ENCODE data around the gene FADS2. TPM values are rescaled to one million over a fixed set of nuclear protein-coding genes. Genes with fewer than 3 reads are reported as not detected.

FADS2 gene
- 538 and 565 TPM in 2 replicates for polyA plus RNA-seq (2013)

DNA sequence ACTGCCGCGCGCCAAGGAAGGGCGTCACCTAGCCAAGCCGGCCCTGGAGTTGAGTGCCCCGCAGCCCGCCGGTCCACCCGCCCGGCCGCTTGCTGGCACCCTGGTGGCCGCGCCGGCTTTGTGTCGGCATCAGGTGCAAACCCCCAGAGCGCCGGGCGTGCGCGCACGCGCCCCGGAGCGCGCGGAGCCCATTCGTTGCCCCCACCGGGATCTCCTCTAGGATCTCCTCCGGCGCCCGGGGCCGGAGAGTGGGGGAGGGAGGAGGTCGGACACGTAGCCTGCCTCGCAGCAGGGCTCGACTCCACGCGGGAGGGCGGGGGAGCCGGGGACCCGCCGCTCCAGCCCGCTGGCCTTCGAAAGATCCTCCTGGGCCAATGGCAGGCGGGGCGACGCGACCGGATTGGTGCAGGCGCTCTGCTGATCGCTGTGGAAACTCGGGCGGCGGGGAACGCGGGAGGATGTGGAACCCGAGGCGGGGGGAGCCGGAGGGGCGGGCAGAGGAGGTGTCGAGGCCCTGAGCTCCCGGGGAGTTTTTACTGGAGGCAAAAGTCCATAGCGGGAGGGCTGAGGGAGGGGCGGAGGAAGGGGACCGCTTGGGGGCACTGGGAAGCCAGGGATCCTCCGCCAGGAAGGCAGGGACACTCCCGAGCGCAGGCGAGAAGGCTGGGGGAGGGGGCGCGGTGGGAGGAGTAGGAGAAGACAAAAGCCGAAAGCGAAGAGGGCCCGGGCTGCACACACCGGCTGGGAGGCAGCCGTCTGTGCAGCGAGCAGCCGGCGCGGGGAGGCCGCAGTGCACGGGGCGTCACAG, at the start of gene FADS2:
TSS of gene FADS2 (plus strand) at position 730 of the 808 bp plus-strand sequence. CDS start 91 bp downstream, outside the sequence.
- peaks cover 38% of the 10 kb centered on the region for H3K79me2 ChIP-seq (ENCODE audit: control insufficient read depth, insufficient read depth, low read length, poor library complexity)
- H3K4ac ChIP-seq (ENCODE audit: low read depth, low read length) = peak within 1 kb of the TSS; percentile 87
- peak within 1 kb of the TSS; percentile 83 for H3K14ac ChIP-seq (ENCODE audit: low read length)
- H2BK120ac ChIP-seq (ENCODE audit: insufficient read depth, low read length, poor library complexity) = peak within 1 kb of the TSS; percentile 84
- H4K12ac ChIP-seq (ENCODE audit: low read depth, low read length) = peak within 1 kb of the TSS; percentile 78
- peak within 1 kb of the TSS; percentile 0 for H2BK12ac ChIP-seq (ENCODE audit: low read length)
- H2AK5ac ChIP-seq (ENCODE audit: low read length) = peak within 1 kb of the TSS; percentile 27
- peak within 1 kb of the TSS; percentile 91 for H3K9ac ChIP-seq (ENCODE audit: low read length)
- peak within 1 kb of the TSS; percentile 68 for H2AFZ ChIP-seq (ENCODE audit: insufficient read depth, low read length, poor library complexity)
- no peaks in the 10 kb centered on the region for H3K9me3 ChIP-seq (ENCODE audit: insufficient read depth, low read depth, low read length)
- no peak within 1 kb of the TSS for H3K23ac ChIP-seq (ENCODE audit: low read length)
- H3K79me1 ChIP-seq (ENCODE audit: low read length) = peaks cover 26% of the 10 kb centered on the region
- H2BK5ac ChIP-seq (ENCODE audit: low read depth, low read length, poor library complexity) = peak within 1 kb of the TSS; percentile 90
- H4K91ac ChIP-seq (ENCODE audit: low read depth, low read length) = peak within 1 kb of the TSS; percentile 96
- peaks cover 13 to 16% of the 10 kb centered on the region in 2 experiments for H3K36me3 ChIP-seq (ENCODE audit: control insufficient read depth in 1 of 2, insufficient read depth in 2 of 2, low read length in 2 of 2)
- H3K4me2 ChIP-seq (ENCODE audit: low read length) = peak within 1 kb of the TSS; percentile 94
- peak within 1 kb of the TSS; percentile 92 for H3K4me3 ChIP-seq (ENCODE audit: low read depth, low read length)
- H3K27ac ChIP-seq (ENCODE audit: low read depth, low read length) = peak within 1 kb of the TSS; percentile 93
- no CpG with 5 or more reads among the region's 83 CpGs for WGBS (ENCODE audit: extremely low coverage, insufficient coverage, insufficient read length)
- peak; percentile 59 to 76 for DNase-seq
- H4K8ac ChIP-seq (ENCODE audit: low read depth, low read length) = peak within 1 kb of the TSS; percentile 82
- peak within 1 kb of the TSS; percentile 96 for H3K18ac ChIP-seq (ENCODE audit: low read length)
- H3K27me3 ChIP-seq (ENCODE audit: insufficient read depth, low read length) = no peaks in the 10 kb centered on the region
- peaks cover 6 to 33% of the 10 kb centered on the region in 2 experiments for H3K4me1 ChIP-seq (ENCODE audit: control insufficient read depth in 1 of 2, insufficient read depth in 2 of 2, low read length in 2 of 2)

DNA sequence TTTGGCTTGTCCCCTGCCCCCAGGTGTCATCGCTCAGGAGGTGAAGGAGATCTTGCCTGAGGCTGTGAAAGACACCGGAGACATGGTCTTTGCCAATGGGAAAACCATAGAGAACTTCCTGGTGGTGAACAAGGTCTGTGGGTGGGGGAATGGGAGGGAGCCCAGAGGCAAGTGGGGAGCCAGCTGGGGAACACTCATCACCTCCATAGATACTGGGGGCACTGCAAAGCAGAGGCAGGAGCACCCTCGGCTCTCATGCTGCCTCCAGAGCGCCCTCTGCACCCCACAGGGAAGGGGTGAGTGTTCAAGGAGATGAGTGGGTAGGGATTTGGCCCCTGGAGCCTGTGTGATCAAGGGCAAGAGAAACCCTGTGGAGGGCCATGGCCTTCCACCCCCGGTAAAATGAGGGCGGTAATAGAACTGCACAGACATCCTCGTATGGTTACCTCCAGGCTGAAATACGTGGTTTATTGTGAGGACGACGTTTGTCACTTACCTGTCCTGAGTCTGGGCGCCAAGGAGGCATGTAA, 49.7 kb upstream of the FADS2 start:
- no peak overlapping the region for H3K18ac ChIP-seq (ENCODE audit: low read length)
- H3K79me2 ChIP-seq (ENCODE audit: control insufficient read depth, insufficient read depth, low read length, poor library complexity) = no peaks in the 10 kb centered on the region
- DNase-seq = no peak
- H3K27ac ChIP-seq (ENCODE audit: low read depth, low read length) = no peak overlapping the region
- no peak overlapping the region for H3K4me2 ChIP-seq (ENCODE audit: low read length)
- no peaks in the 10 kb centered on the region for H3K27me3 ChIP-seq (ENCODE audit: insufficient read depth, low read length)
- no peak overlapping the region for H3K9ac ChIP-seq (ENCODE audit: low read length)
- H4K91ac ChIP-seq (ENCODE audit: low read depth, low read length) = no peak overlapping the region
- H4K8ac ChIP-seq (ENCODE audit: low read depth, low read length) = no peak overlapping the region
- H3K23ac ChIP-seq (ENCODE audit: low read length) = no peak overlapping the region
- H3K4me1 ChIP-seq (ENCODE audit: control insufficient read depth in 1 of 2, insufficient read depth in 2 of 2, low read length in 2 of 2) = peaks cover 29% of the 10 kb centered on the region in 2 experiments
- H2AK5ac ChIP-seq (ENCODE audit: low read length) = no peak overlapping the region
- H2AFZ ChIP-seq (ENCODE audit: insufficient read depth, low read length, poor library complexity) = no peak overlapping the region
- H3K4ac ChIP-seq (ENCODE audit: low read depth, low read length) = no peak overlapping the region
- H2BK5ac ChIP-seq (ENCODE audit: low read depth, low read length, poor library complexity) = no peak overlapping the region
- H3K79me1 ChIP-seq (ENCODE audit: low read length) = peaks cover 6% of the 10 kb centered on the region
- no CpG with 5 or more reads among the region's 11 CpGs for WGBS (ENCODE audit: extremely low coverage, insufficient coverage, insufficient read length)
- H3K14ac ChIP-seq (ENCODE audit: low read length) = no peak overlapping the region
- peaks cover 5% of the 10 kb centered on the region for H3K9me3 ChIP-seq (ENCODE audit: insufficient read depth, low read depth, low read length)
- no peak overlapping the region for H2BK120ac ChIP-seq (ENCODE audit: insufficient read depth, low read length, poor library complexity)
- H4K12ac ChIP-seq (ENCODE audit: low read depth, low read length) = no peak overlapping the region
- no peak overlapping the region for H3K4me3 ChIP-seq (ENCODE audit: low read depth, low read length)
- peaks cover 15% of the 10 kb centered on the region in 2 experiments for H3K36me3 ChIP-seq (ENCODE audit: control insufficient read depth in 1 of 2, insufficient read depth in 2 of 2, low read length in 2 of 2)
- no peak overlapping the region for H2BK12ac ChIP-seq (ENCODE audit: low read length)

DNA sequence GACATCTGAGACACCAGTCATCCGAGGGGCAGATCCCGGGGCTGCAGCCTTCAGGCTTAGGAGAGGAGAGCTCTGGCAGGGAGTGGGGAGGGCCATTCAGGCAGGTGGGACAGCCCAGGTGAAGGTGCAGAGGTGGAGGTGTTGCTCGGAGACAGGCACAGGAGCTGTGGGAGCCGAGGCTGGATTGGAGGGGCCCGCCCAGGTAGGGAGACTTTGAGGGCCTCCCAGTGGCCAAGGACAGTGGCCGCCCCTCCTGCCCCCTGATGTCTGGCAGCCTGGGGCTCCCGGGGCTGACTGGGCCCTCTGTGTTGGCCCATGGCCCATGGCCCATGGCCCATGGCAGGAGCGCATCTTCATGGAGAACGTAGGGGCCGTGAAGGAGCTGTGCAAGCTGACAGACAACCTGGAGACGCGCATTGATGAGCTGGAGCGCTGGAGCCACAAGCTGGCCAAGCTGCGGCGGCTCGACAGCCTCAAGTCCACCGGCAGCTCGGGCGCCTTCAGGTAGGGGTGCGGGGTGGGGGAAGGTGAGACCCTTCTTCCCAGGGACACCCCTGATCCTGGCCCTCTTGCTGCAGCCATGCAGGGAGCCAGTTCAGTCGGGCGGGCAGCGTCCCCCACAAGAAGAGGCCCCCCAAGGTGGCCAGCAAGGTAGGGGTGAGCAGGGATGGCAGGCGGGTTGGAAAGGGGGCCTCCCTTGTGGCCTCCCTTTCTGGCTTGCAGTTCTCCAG, 49.0 kb upstream of the FADS2 start:
- Histone ChIP-seq H3K9ac (ENCODE audit: low read length) (no peak overlapping the region), H2BK5ac (ENCODE audit: low read depth, low read length, poor library complexity) (no peak overlapping the region), H4K12ac (ENCODE audit: low read depth, low read length) (no peak overlapping the region), H4K91ac (ENCODE audit: low read depth, low read length) (no peak overlapping the region), H3K27ac (ENCODE audit: low read depth, low read length) (no peak overlapping the region), H3K27me3 (ENCODE audit: insufficient read depth, low read length) (no peaks in the 10 kb centered on the region), H3K14ac (ENCODE audit: low read length) (no peak overlapping the region), H2AFZ (ENCODE audit: insufficient read depth, low read length, poor library complexity) (no peak overlapping the region), H3K4me2 (ENCODE audit: low read length) (no peak overlapping the region), H3K18ac (ENCODE audit: low read length) (no peak overlapping the region), H2BK120ac (ENCODE audit: insufficient read depth, low read length, poor library complexity) (no peak overlapping the region), H3K36me3 (ENCODE audit: control insufficient read depth in 1 of 2, insufficient read depth in 2 of 2, low read length in 2 of 2) (peaks cover 15 to 17% of the 10 kb centered on the region in 2 experiments), H3K79me2 (ENCODE audit: control insufficient read depth, insufficient read depth, low read length, poor library complexity) (peaks cover 2% of the 10 kb centered on the region), H4K8ac (ENCODE audit: low read depth, low read length) (no peak overlapping the region), H3K79me1 (ENCODE audit: low read length) (peaks cover 2% of the 10 kb centered on the region), H3K4me3 (ENCODE audit: low read depth, low read length) (no peak overlapping the region), H2AK5ac (ENCODE audit: low read length) (no peak overlapping the region), H2BK12ac (ENCODE audit: low read length) (no peak overlapping the region), H3K23ac (ENCODE audit: low read length) (no peak overlapping the region), H3K9me3 (ENCODE audit: insufficient read depth, low read depth, low read length) (peaks cover 5% of the 10 kb centered on the region), H3K4ac (ENCODE audit: low read depth, low read length) (no peak overlapping the region), H3K4me1 (ENCODE audit: control insufficient read depth in 1 of 2, insufficient read depth in 2 of 2, low read length in 2 of 2) (peaks cover 25 to 29% of the 10 kb centered on the region in 2 experiments)
- no peak for DNase-seq
- WGBS (ENCODE audit: extremely low coverage, insufficient coverage, insufficient read length) = no CpG with 5 or more reads among the region's 24 CpGs

DNA sequence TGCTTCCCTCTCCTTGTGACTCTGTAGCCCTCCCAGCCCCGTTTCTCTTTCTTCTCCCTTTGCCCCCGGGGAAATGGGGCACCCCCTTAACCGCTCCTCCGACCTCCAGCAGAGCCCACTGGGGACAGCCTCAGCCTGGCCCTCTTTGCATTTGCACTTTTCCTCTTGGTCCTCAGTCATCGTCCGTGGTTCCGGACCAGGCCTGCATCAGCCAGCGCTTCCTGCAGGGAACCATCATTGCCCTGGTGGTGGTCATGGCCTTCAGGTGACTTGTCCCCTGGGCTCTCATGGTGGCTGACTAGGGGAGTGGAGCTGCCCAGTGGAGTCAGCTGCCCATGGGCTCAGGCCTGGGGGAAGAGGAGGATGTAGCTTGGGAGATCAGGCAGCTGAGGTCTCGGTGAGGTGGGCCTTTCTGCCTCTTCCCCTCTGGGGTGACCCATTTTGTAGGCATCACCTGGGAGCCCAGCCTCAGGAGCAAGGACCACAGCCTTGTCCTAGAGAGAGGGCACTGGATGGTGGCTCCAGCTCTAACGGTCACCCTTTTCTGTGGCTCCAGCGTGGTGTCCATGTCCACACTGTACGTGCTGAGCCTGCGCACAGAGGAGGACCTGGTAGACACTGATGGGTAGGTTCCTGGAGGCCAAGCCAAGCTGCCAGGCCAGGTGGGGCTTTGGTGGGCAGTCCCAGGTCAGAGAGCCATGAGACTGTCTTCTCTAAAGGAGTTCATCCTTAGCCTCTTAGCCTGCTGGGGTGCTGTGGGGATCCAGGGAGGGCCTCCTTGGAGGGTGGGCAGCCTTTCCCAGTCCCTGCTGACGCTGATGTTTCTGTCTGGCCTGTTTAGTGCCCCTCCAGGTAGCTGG, 48.2 kb upstream of the FADS2 start:
- H2BK120ac ChIP-seq (ENCODE audit: insufficient read depth, low read length, poor library complexity) = no peak overlapping the region
- no CpG with 5 or more reads among the region's 14 CpGs for WGBS (ENCODE audit: extremely low coverage, insufficient coverage, insufficient read length)
- no peak overlapping the region for H2BK5ac ChIP-seq (ENCODE audit: low read depth, low read length, poor library complexity)
- H3K4me3 ChIP-seq (ENCODE audit: low read depth, low read length) = no peak overlapping the region
- H3K9ac ChIP-seq (ENCODE audit: low read length) = no peak overlapping the region
- no peaks in the 10 kb centered on the region for H3K79me1 ChIP-seq (ENCODE audit: low read length)
- H3K18ac ChIP-seq (ENCODE audit: low read length) = no peak overlapping the region
- peak overlapping the region; percentile 17 for H4K91ac ChIP-seq (ENCODE audit: low read depth, low read length)
- no peak overlapping the region for H3K4me2 ChIP-seq (ENCODE audit: low read length)
- no peak overlapping the region for H2AFZ ChIP-seq (ENCODE audit: insufficient read depth, low read length, poor library complexity)
- H3K36me3 ChIP-seq (ENCODE audit: control insufficient read depth in 1 of 2, insufficient read depth in 2 of 2, low read length in 2 of 2) = peaks cover 21 to 23% of the 10 kb centered on the region in 2 experiments
- H3K27me3 ChIP-seq (ENCODE audit: insufficient read depth, low read length) = no peaks in the 10 kb centered on the region
- peak overlapping the region; percentile 7 for H3K14ac ChIP-seq (ENCODE audit: low read length)
- peaks cover 2% of the 10 kb centered on the region for H3K79me2 ChIP-seq (ENCODE audit: control insufficient read depth, insufficient read depth, low read length, poor library complexity)
- no peak overlapping the region for H3K23ac ChIP-seq (ENCODE audit: low read length)
- peak overlapping the region; percentile 10 for H2BK12ac ChIP-seq (ENCODE audit: low read length)
- H3K27ac ChIP-seq (ENCODE audit: low read depth, low read length) = no peak overlapping the region
- H3K9me3 ChIP-seq (ENCODE audit: insufficient read depth, low read depth, low read length) = peaks cover 5% of the 10 kb centered on the region
- H3K4ac ChIP-seq (ENCODE audit: low read depth, low read length) = no peak overlapping the region
- peak overlapping the region; percentile 27 for H2AK5ac ChIP-seq (ENCODE audit: low read length)
- no peak for DNase-seq
- no peak overlapping the region for H4K8ac ChIP-seq (ENCODE audit: low read depth, low read length)
- peaks cover 25 to 34% of the 10 kb centered on the region in 2 experiments for H3K4me1 ChIP-seq (ENCODE audit: control insufficient read depth in 1 of 2, insufficient read depth in 2 of 2, low read length in 2 of 2)
- no peak overlapping the region for H4K12ac ChIP-seq (ENCODE audit: low read depth, low read length)
